H1 (cell line): ENCODE results near the gene LARP6. TPM values are rescaled to one million over a fixed set of nuclear protein-coding genes. Genes with fewer than 3 reads are reported as not detected.

Source experiments
- CTCF ChIA-PET: fragments of 300-600 bp; sonication (Branson Sonifier 250); formaldehyde crosslinking; loops from one replicate; lab custom pipeline; 2021; ENCODE audit not compliant: partially characterized antibody; lab: Charles Lee
- POLR2A ChIA-PET: fragments of 300-600 bp; sonication (Branson Sonifier 250); formaldehyde crosslinking; loops from one replicate; lab custom pipeline; 2021; ENCODE audit warnings: inconsistent platforms; ENCODE audit not compliant: partially characterized antibody; lab: Charles Lee
- DNase-seq, 2 experiments: peaks; one replicate each; pipeline versions ENCODE4 v3.0.0 to v3.0.0-alpha.2; 2010 to 2022; ENCODE audit warnings: low spot score in 2 of 2, low read depth in 1 of 2, mixed read lengths in 1 of 2
- FAIRE-seq: peaks from 2 replicates; lab custom pipeline; 2011; peaks lifted over from hg19 to GRCh38; lab: Jason Lieb, UNC
- H2AFZ ChIP-seq: 2 replicates; pipeline ENCODE4 v1.8.1; 2012; ENCODE audit warnings: low read length, inconsistent platforms
- H2AK5ac ChIP-seq: 2 replicates; pipeline ENCODE4 v1.6.1; 2013; ENCODE audit warnings: low read depth, low read length
- H2BK120ac ChIP-seq: replicated peaks from 2 replicates; pipeline ENCODE3; 2013; ENCODE audit warnings: low read depth, low read length, inconsistent platforms
- H2BK12ac ChIP-seq: 2 replicates; pipeline ENCODE4 v1.6.1; 2013; ENCODE audit warnings: low read depth, low read length
- H2BK15ac ChIP-seq: 2 replicates; pipeline ENCODE4 v1.6.1; 2013; ENCODE audit warnings: low read length
- H2BK20ac ChIP-seq: 2 replicates; pipeline ENCODE4 v1.6.1; 2013; ENCODE audit warnings: low read length
- H2BK5ac ChIP-seq: 2 replicates; pipeline ENCODE4 v1.6.1; 2013; ENCODE audit warnings: low read depth, low read length
- H3K14ac ChIP-seq: 2 replicates; pipeline ENCODE4 v1.6.1; 2013; ENCODE audit warnings: inconsistent platforms; ENCODE audit not compliant: insufficient read length
- H3K18ac ChIP-seq: 2 replicates; pipeline ENCODE4 v1.6.1; 2013; ENCODE audit warnings: low read length; ENCODE audit errors: extremely low read depth
- H3K23ac ChIP-seq: 2 replicates; pipeline ENCODE4 v1.6.1; 2013; ENCODE audit warnings: inconsistent platforms; ENCODE audit not compliant: insufficient read length
- H3K23me2 ChIP-seq: 2 replicates; pipeline ENCODE4 v1.6.1; 2013; ENCODE audit warnings: low read depth, low read length
- H3K27ac ChIP-seq: 2 replicates; pipeline ENCODE4 v1.6.1; 2011; ENCODE audit warnings: low read depth, low read length, inconsistent platforms
- H3K27me3 ChIP-seq, 4 experiments: replicated peaks in 1 of 4; 1 replicate in 1 of 4; 2 replicates in 3 of 4; pipeline versions ENCODE4 v1.6.1 to v1.8.1; 2011 to 2013; ENCODE audit warnings: low read length in 3 of 4, mild to moderate bottlenecking in 3 of 4, inconsistent platforms in 2 of 4, mixed read lengths in 2 of 4, moderate library complexity in 1 of 4; ENCODE audit not compliant: control insufficient read depth in 3 of 4, insufficient read depth in 3 of 4; ENCODE audit errors: extremely low read depth in 1 of 4
- H3K36me3 ChIP-seq, 4 experiments: 2 replicates each; pipeline versions ENCODE4 v1.6.1 to v1.8.1; 2011 to 2013; ENCODE audit warnings: mild to moderate bottlenecking in 4 of 4, low read length in 3 of 4, moderate library complexity in 2 of 4, control low read depth in 1 of 4, inconsistent platforms in 1 of 4; ENCODE audit not compliant: insufficient read depth in 4 of 4, control insufficient read depth in 2 of 4
- H3K4ac ChIP-seq: replicated peaks from 2 replicates; pipeline ENCODE3; 2013; ENCODE audit warnings: low read length, low read depth, mixed read lengths, inconsistent platforms; ENCODE audit not compliant: insufficient read length
- H3K4me1 ChIP-seq, 4 experiments: replicated peaks in 1 of 4; 1 replicate in 1 of 4; 2 replicates in 3 of 4; pipeline versions ENCODE4 v1.6.1 to v1.8.1; 2011 to 2013; ENCODE audit warnings: low read length in 3 of 4, inconsistent platforms in 2 of 4, mixed read lengths in 1 of 4; ENCODE audit not compliant: insufficient read depth in 4 of 4, control insufficient read depth in 3 of 4
- H3K4me2 ChIP-seq, 2 experiments: 2 replicates each; pipeline versions ENCODE4 v1.6.1 to v1.8.1; 2011 to 2013; ENCODE audit warnings: low read depth in 2 of 2, low read length in 2 of 2, control low read depth in 1 of 2, inconsistent platforms in 1 of 2, mild to moderate bottlenecking in 1 of 2; ENCODE audit not compliant: insufficient read depth in 1 of 2
- H3K4me3 ChIP-seq, 4 experiments: fragments of 200-600, 300-600 bp in 1 of 4; sonication (generic), shearing (Covaris generic), sonication (Bioruptor Twin) in 1 of 4; 2 replicates each; pipeline versions ENCODE4 v1.5.1 to v1.8.1; 2011 to 2016; ENCODE audit warnings: low read length in 4 of 4, low read depth in 3 of 4, control low read depth in 2 of 4, inconsistent platforms in 2 of 4, mild to moderate bottlenecking in 2 of 4, mixed read lengths in 1 of 4, moderate library complexity in 1 of 4; ENCODE audit not compliant: insufficient read depth in 2 of 4; ENCODE audit errors: extremely low read depth in 1 of 4
- H3K56ac ChIP-seq: replicated peaks from 2 replicates; pipeline ENCODE3; 2013; ENCODE audit warnings: low read depth, mild to moderate bottlenecking, mixed read lengths, low read length, inconsistent platforms; ENCODE audit not compliant: insufficient read length
- H3K79me1 ChIP-seq: 2 replicates; pipeline ENCODE4 v1.6.1; 2013; ENCODE audit warnings: low read depth, low read length, control low read depth
- H3K79me2 ChIP-seq, 2 experiments: 2 replicates each; pipeline versions ENCODE4 v1.6.1 to v1.8.1; 2012 to 2013; ENCODE audit warnings: low read length in 2 of 2, mild to moderate bottlenecking in 2 of 2, inconsistent platforms in 1 of 2; ENCODE audit not compliant: insufficient read depth in 2 of 2, control insufficient read depth in 1 of 2
- H3K9ac ChIP-seq, 4 experiments: replicated peaks in 1 of 4; 1 replicate in 1 of 4; 2 replicates in 3 of 4; pipeline versions ENCODE4 v1.6.1 to v1.8.1; 2011 to 2013; ENCODE audit warnings: low read depth in 3 of 4, low read length in 3 of 4, control low read depth in 2 of 4, mild to moderate bottlenecking in 2 of 4, moderate library complexity in 2 of 4, inconsistent platforms in 1 of 4; ENCODE audit errors: extremely low read depth in 1 of 4
- H3K9me3 ChIP-seq, 2 experiments: 2 replicates each; pipeline versions ENCODE4 v1.6.1 to v1.8.1; 2012 to 2013; ENCODE audit warnings: mild to moderate bottlenecking in 2 of 2, moderate library complexity in 2 of 2, control low read depth in 1 of 2, inconsistent platforms in 1 of 2, low read depth in 1 of 2, low read length in 1 of 2, mixed read lengths in 1 of 2; ENCODE audit not compliant: insufficient read depth in 2 of 2
- H4K20me1 ChIP-seq, 2 experiments: replicated peaks in 1 of 2; 2 replicates each; pipeline versions ENCODE3 to v1.8.1; 2011 to 2013; ENCODE audit warnings: inconsistent platforms in 2 of 2, low read length in 2 of 2, mild to moderate bottlenecking in 1 of 2; ENCODE audit not compliant: insufficient read depth in 2 of 2, control insufficient read depth in 1 of 2
- H4K5ac ChIP-seq: 2 replicates; pipeline ENCODE4 v1.6.1; 2013; ENCODE audit warnings: low read length, low read depth, mixed read lengths, inconsistent platforms; ENCODE audit not compliant: insufficient read length
- H4K8ac ChIP-seq: 2 replicates; pipeline ENCODE4 v1.8.0; 2013; ENCODE audit warnings: mild to moderate bottlenecking, moderate library complexity, low read length, inconsistent platforms; ENCODE audit not compliant: insufficient read depth; ENCODE audit errors: extremely low read depth
- H4K91ac ChIP-seq: replicated peaks from 2 replicates; pipeline ENCODE3; 2013; ENCODE audit warnings: low read length, mixed read lengths, inconsistent platforms; ENCODE audit not compliant: insufficient read length
- CHD2 ChIP-seq: IDR thresholded peaks from 2 replicates; pipeline ENCODE4 v1.6.1; 2012; ENCODE audit warnings: low read length, improper control_type of control experiment
- EZH2 ChIP-seq: fragments of 200-600 bp; sonication (generic); IDR thresholded peaks from 2 replicates; pipeline ENCODE4 v1.7.1; 2012; ENCODE audit warnings: low read depth, mild to moderate bottlenecking, moderate library complexity, low read length, inconsistent platforms; ENCODE audit not compliant: severe bottlenecking
- GABPA ChIP-seq: IDR thresholded peaks from 2 replicates; pipeline ENCODE4 v1.6.1; 2011; ENCODE audit warnings: mild to moderate bottlenecking, low read length, moderate library complexity, borderline replicate concordance; ENCODE audit not compliant: insufficient read depth
- polyA plus RNA-seq, 7 experiments: library from polyadenylated mRNA; depleted of rRNA in 3 of 7; stranded (reverse) in 5 of 7; unstranded in 2 of 7; fragments of >200 nt in 5 of 7; fragments of 200-250 nt in 2 of 7; gene quantifications; 1 replicate in 5 of 7; 2 replicates in 1 of 7; 4 replicates in 1 of 7; pipeline versions ENCODE4 v1.2.1 to v1.2.3, GENCODE V29; 2011 to 2013; ENCODE audit warnings: missing spikeins in 2 of 7, mixed read lengths in 2 of 7
- total RNA-seq: library from RNA; stranded (reverse); fragmentation: NEBNext Ultra II Directional; extraction: Animal tissue kit (Norgen Biotek cat#: 25700); gene quantifications from 2 replicates; pipeline ENCODE4 v1.2.1, GENCODE V29; 2021

LARP6 gene
- total and polyA plus RNA-seq, 2 of the 8 experiments (the other 6 are each of a cell fraction or from before 2014, with no cell fraction given), result 21.0 to 24.7 TPM

DNA sequence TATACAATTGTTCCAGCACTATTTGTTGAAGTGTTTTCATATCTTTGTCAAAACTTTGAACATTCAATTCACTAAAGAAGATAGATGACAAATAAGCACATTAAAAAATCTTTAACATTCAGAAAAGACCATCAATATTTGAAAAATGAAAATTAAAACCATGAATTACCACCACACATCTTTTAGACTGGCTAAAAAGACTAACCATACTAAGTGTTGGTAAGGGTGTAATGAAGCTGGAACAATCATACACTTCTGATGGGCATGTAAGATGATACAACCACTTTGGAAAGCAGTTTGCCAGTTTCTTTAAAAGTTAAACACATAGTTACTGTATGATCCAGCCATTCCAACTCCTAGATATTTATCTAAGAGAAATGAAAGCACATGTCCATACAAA lies 33.7 kb downstream of the LARP6 start:
- Histone ChIP-seq H3K56ac (no peak overlapping the region), H2BK15ac (no peak overlapping the region), H3K4me3 (no peak overlapping the region), H4K91ac (no peak overlapping the region), H4K5ac (no peak overlapping the region), H2AFZ (no peak overlapping the region), H3K9ac (no peak overlapping the region), H3K4me2 (no peak overlapping the region), H3K4me1 (no peaks in the 10 kb centered on the region), H3K36me3 (no peaks in the 10 kb centered on the region), H3K9me3 (no peaks in the 10 kb centered on the region; a peak in 1 of 4 replicates), H3K18ac (no peak overlapping the region), H3K79me2 (no peaks in the 10 kb centered on the region), H2BK12ac (no peak overlapping the region), H3K4ac (no peak overlapping the region), H4K20me1 (no peaks in the 10 kb centered on the region), H2AK5ac (no peak overlapping the region), H2BK120ac (no peak overlapping the region), H3K79me1 (no peaks in the 10 kb centered on the region), H4K8ac (no peak overlapping the region), H3K27me3 (no peaks in the 10 kb centered on the region), H3K23ac (no peak overlapping the region), H3K14ac (no peak overlapping the region), H3K23me2 (no peaks in the 10 kb centered on the region), H2BK20ac (no peak overlapping the region), H3K27ac (no peak overlapping the region), H2BK5ac (no peak overlapping the region)
- TF ChIP-seq CHD2, result no peak
- no peak for TF ChIP-seq EZH2
- TF ChIP-seq GABPA, result no peak
- POLR2A ChIA-PET, result no interaction called here
- DNase-seq (no peak), FAIRE-seq (no peak)
- CTCF ChIA-PET, result no interaction called here
